Thoracic aorta (tissue), 2 donors: ENCODE measurements around the gene ZNF213. TPM values are rescaled to one million over a fixed set of nuclear protein-coding genes. Genes with fewer than 3 reads are reported as not detected.

Experiments
- ATAC-seq: fragments of 150-250 bp; one replicate; pipeline ENCODE4 v1.8.0; 2017; ENCODE audit warnings: low read depth; ENCODE audit not compliant: insufficient number of reproducible peaks, low FRiP score
- DNase-seq: peaks from one replicate; pipeline ENCODE4 v3.0.0-alpha.2; 2020; ENCODE audit warnings: low spot score
- H3K27ac ChIP-seq, 2 donors: fragments of 200-600 bp; sonication (generic); 1 replicate in 1 of 2; 2 replicates in 1 of 2; pipeline ENCODE4 v1.5.1; 2016; ENCODE audit warnings: mild to moderate bottlenecking in 2 of 2, moderate library complexity in 2 of 2
- H3K27me3 ChIP-seq: fragments of 200-600 bp; sonication (generic); replicated peaks from 2 replicates; pipeline ENCODE4 v1.6.0; 2016; ENCODE audit warnings: mild to moderate bottlenecking; ENCODE audit not compliant: insufficient read depth
- H3K36me3 ChIP-seq: fragments of 200-600 bp; sonication (generic); one replicate; pipeline ENCODE4 v1.5.1; 2016
- H3K4me1 ChIP-seq, 2 donors: fragments of 200-600 bp; sonication (generic); 1 replicate in 1 of 2; 2 replicates in 1 of 2; pipeline versions ENCODE4 v1.5.1 to v1.6.0; 2016; ENCODE audit warnings: low read depth in 2 of 2, mild to moderate bottlenecking in 1 of 2; ENCODE audit not compliant: control insufficient read depth in 1 of 2
- H3K4me3 ChIP-seq: fragments of 200-600 bp; sonication (generic); 2 replicates; pipeline ENCODE4 v1.5.1; 2016; ENCODE audit warnings: mild to moderate bottlenecking
- H3K9me3 ChIP-seq: fragments of 200-600 bp; sonication (generic); 2 replicates; pipeline ENCODE4 v1.5.1; 2016
- total RNA-seq, 2 donors: library from RNA; depleted of rRNA; stranded (reverse); fragments of >200 nt; gene quantifications; one replicate each; pipeline versions ENCODE4 v1.1.0 to v1.2.3, GENCODE V29; 2016
- TF ChIP-seq, protein P1 (sequence below): fragments of 200-600 bp; sonication (generic); IDR thresholded peaks from one replicate; pipeline ENCODE4 v1.5.1; 2019; ENCODE audit warnings: antibody characterized with exemption

The ZNF213 gene
- total RNA-seq, 2 donors from 2014 or later, result 5.9 to 16.2 TPM

DNA sequence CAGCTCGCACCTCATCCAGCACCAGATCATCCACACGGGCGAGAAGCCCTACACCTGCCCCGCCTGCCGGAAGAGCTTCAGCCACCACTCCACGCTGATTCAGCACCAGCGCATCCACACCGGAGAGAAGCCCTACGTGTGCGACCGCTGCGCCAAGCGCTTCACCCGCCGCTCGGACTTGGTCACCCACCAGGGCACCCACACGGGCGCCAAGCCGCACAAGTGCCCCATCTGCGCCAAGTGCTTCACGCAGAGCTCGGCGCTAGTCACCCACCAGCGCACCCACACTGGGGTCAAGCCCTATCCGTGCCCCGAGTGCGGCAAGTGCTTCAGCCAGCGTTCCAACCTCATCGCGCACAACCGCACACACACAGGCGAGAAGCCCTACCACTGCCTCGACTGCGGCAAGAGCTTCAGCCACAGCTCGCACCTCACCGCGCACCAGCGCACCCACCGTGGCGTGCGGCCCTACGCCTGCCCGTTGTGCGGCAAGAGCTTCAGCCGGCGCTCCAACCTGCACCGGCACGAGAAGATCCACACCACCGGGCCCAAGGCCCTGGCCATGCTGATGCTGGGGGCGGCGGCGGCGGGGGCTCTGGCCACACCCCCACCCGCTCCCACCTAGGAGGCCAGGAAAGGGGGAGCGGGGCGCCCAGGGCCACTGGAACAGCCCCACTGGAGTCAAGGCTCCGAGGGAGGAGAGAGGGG, 15.0 kb upstream of the ZNF213 start:
- no peak for DNase-seq
- Histone ChIP-seq H3K4me1 (peaks cover 0 to 10% of the 10 kb centered on the region in 2 donors), H3K27me3 (no peaks in the 10 kb centered on the region), H3K4me3 (no peak overlapping the region), H3K36me3 (peaks cover 19% of the 10 kb centered on the region), H3K9me3 (no peaks in the 10 kb centered on the region), H3K27ac (no peak overlapping the region)
- ATAC-seq, result no peak
- TF ChIP-seq, protein P1, sequence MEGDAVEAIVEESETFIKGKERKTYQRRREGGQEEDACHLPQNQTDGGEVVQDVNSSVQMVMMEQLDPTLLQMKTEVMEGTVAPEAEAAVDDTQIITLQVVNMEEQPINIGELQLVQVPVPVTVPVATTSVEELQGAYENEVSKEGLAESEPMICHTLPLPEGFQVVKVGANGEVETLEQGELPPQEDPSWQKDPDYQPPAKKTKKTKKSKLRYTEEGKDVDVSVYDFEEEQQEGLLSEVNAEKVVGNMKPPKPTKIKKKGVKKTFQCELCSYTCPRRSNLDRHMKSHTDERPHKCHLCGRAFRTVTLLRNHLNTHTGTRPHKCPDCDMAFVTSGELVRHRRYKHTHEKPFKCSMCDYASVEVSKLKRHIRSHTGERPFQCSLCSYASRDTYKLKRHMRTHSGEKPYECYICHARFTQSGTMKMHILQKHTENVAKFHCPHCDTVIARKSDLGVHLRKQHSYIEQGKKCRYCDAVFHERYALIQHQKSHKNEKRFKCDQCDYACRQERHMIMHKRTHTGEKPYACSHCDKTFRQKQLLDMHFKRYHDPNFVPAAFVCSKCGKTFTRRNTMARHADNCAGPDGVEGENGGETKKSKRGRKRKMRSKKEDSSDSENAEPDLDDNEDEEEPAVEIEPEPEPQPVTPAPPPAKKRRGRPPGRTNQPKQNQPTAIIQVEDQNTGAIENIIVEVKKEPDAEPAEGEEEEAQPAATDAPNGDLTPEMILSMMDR, result no peak

DNA sequence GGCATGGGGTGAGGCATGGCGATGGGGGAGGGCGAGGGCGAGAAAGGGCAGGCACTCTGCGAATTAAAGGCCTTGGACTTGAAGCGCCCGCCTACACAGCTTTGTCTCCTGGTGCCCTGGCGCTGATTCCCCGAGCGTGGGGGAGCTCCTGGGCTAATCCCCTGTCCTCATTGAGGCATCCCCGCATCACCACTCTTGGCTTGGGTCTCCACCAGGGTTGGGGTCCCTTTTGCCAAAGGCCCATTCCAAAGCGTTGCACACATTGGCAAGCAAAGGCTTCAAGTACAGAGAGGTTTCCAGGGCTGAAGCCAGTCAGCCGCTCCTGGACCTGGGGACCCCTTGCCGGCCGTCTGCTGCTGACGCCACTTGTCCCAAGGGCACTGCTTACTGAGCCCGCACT, 14.4 kb upstream of the ZNF213 start:
- no peak overlapping the region for H3K4me3 ChIP-seq
- ATAC-seq, result no peak
- H3K4me1 ChIP-seq, result peaks cover 0 to 13% of the 10 kb centered on the region in 2 donors
- H3K9me3 ChIP-seq, result no peaks in the 10 kb centered on the region
- no peaks in the 10 kb centered on the region for H3K27me3 ChIP-seq
- DNase-seq, result no peak
- H3K27ac ChIP-seq, result no peak overlapping the region
- TF ChIP-seq, protein P1, result no peak
- peaks cover 17% of the 10 kb centered on the region for H3K36me3 ChIP-seq

DNA sequence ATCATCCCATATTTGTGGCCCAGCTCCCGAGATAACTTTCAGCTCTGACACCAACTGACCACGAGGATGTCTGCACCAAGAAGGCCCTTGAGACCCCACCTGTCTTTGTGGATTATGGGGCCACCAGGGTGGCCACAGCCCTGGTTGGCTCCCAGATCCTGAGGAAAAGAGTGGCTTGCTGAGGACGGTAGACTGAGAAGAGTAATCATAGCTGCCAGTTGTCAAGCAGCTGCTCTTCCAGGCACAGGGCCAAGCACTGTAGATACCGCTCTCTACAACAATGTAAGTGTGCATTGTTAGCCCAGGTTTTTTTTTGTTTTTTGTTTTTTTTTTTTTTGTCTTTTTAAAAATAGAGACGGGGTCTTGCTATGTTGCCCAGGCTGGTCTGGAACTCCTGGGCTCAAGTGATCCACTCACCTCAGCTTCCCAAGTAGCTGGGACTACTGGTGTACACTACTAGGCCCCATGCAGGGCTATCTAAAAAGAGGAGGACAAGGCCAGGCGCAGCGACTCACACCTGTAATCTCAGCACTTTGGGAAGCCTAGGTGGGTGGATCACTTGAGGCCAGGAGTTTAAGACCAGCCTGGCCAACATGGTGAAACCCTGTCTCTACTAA, 12.9 kb upstream of the ZNF213 start:
- TF ChIP-seq, protein P1, result no peak
- Histone ChIP-seq H3K4me1 (peaks cover 0 to 13% of the 10 kb centered on the region in 2 donors), H3K4me3 (no peak overlapping the region), H3K36me3 (peaks cover 9% of the 10 kb centered on the region), H3K27me3 (no peaks in the 10 kb centered on the region), H3K27ac (no peak overlapping the region), H3K9me3 (no peaks in the 10 kb centered on the region)
- no peak for DNase-seq
- ATAC-seq, result no peak

DNA sequence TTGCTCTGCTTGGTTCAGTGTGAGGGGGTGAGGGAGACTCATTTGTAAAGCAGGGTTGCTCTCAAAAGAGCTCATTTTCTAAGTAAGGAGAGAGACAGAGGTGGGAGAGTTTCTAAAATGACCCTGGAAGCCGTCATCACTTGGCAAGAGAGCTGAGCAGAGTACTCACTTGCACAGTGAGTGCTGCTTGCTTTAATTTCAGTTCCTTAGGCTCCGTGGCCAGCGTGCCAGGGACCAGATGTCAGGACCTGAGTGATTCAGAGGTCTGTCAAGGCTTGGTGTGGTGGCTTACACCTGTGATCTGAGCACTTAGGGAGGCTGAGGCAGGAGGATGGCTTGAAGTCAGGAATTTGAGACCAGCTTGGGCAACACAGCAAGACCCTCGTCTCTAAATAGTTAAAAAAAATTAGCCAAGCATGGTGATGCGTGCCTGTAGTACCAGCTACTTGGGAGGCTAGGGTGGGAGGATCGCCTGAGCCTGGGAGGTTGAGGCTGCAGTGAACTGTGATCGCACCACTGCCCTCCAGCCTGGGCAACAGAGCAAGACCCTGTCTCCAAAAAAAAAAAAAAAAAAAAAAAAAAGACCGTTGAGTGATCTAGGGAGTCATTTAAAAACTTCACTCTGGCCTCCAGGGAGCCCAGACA, 11.8 kb upstream of the ZNF213 start:
- TF ChIP-seq, protein P1, result no peak
- ATAC-seq, result no peak
- Histone ChIP-seq H3K27me3 (no peaks in the 10 kb centered on the region), H3K4me3 (no peak overlapping the region), H3K36me3 (peaks cover 8% of the 10 kb centered on the region), H3K4me1 (peaks cover 0 to 13% of the 10 kb centered on the region in 2 donors), H3K9me3 (no peaks in the 10 kb centered on the region), H3K27ac (no peak overlapping the region)
- no peak for DNase-seq
